SU-DHL-6 (cell line): ENCODE results near the gene PPCS.

ENCODE experiments used
- CTCF ChIP-seq: fragments of 200-600 bp; sonication (generic); IDR thresholded peaks from one replicate; pipeline ENCODE4 v1.5.1; 2017; ENCODE audit warnings: antibody characterized with exemption, mild to moderate bottlenecking, low read length, moderate library complexity; ENCODE audit not compliant: insufficient read depth, poor library complexity, severe bottlenecking
- EZH2phosphoT487 ChIP-seq: fragments of 200-600 bp; sonication (generic), shearing (Covaris generic); conservative IDR thresholded peaks from 2 replicates; pipeline ENCODE4 v1.6.1; 2018; ENCODE audit warnings: mild to moderate bottlenecking, antibody characterized with exemption, low read length, moderate library complexity, mixed read lengths

- TF ChIP-seq CTCF (no peak), EZH2phosphoT487 (no peak)
Observed at GRCh38 chr1:42466030-42466429, 9.7 kb downstream of the PPCS start.
